Lower lobe of right lung (tissue), 2 donors: Measurements from ENCODE around the gene BAHCC1. TPM values are rescaled to one million over a fixed set of nuclear protein-coding genes. Genes with fewer than 3 reads are reported as not detected.

Source experiments
- ATAC-seq, 2 donors: fragments of 200-7000 bp; cut with Tn5 transposase; one replicate each; pipeline ENCODE4 v1.9.1; 2020 to 2022; ENCODE audit warnings: mild to moderate bottlenecking in 2 of 2, moderate library complexity in 2 of 2
- DNase-seq: peaks from one replicate; pipeline ENCODE4 v3.0.0-alpha.2; 2020
- H3K27ac ChIP-seq: fragments of 200-600 bp; one replicate; pipeline ENCODE4 v1.8.0; 2022
- H3K27me3 ChIP-seq: fragments of 200-600 bp; one replicate; pipeline ENCODE4 v1.8.0; 2022; ENCODE audit warnings: low read depth
- H3K36me3 ChIP-seq: fragments of 200-600 bp; one replicate; pipeline ENCODE4 v1.8.0; 2022; ENCODE audit warnings: mild to moderate bottlenecking
- H3K4me1 ChIP-seq: fragments of 200-600 bp; one replicate; pipeline ENCODE4 v1.8.0; 2022
- H3K4me3 ChIP-seq: fragments of 200-600 bp; one replicate; pipeline ENCODE4 v1.8.0; 2022; ENCODE audit warnings: mild to moderate bottlenecking
- H3K9me3 ChIP-seq: fragments of 200-600 bp; one replicate; pipeline ENCODE4 v1.8.0; 2022
- intact Hi-C: fragments of 100-400 bp; cut with DNase I; formaldehyde crosslinking; loops from one replicate; pipeline ENCODE4 v1.11.0; 2022
- total RNA-seq: library from RNA; stranded (reverse); fragmentation: NEBNext Ultra II Directional; extraction: Animal tissue kit (Norgen Biotek cat#: 25700); gene quantifications from one replicate; pipeline ENCODE4 v1.2.1, GENCODE V29; 2021
- TF ChIP-seq, protein P1 (sequence below): fragments of 200-600 bp; IDR thresholded peaks from one replicate; pipeline ENCODE4 v1.8.0; 2022; ENCODE audit warnings: antibody characterized with exemption, mild to moderate bottlenecking
- donor health status: DM: no; HTN: yes; CAD: no; lungs with severe emphysema.

The BAHCC1 gene
- total RNA-seq, 1 donor from 2014 or later = 19.9 TPM

DNA sequence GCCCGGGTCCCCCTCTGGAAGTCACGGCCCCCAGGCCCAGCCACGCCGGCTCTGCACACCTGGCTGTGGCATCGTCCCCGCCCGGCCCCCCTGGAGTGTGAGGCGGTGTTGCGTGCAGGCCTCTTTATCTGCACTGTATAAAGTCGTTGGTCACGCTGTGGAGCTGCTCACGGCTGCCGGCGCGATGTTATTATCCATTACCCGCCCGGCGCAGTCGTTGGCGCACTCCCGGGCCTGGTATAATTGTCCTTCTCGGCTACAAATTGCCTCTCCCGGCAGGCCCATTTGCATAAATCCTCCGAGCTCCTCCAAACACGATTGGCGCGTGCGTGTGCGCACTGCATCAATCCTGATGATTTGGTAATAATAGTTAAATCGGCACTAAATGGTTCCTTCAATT, 57.8 kb downstream of the BAHCC1 start:
- no peak for DNase-seq
- TF ChIP-seq, protein P1, sequence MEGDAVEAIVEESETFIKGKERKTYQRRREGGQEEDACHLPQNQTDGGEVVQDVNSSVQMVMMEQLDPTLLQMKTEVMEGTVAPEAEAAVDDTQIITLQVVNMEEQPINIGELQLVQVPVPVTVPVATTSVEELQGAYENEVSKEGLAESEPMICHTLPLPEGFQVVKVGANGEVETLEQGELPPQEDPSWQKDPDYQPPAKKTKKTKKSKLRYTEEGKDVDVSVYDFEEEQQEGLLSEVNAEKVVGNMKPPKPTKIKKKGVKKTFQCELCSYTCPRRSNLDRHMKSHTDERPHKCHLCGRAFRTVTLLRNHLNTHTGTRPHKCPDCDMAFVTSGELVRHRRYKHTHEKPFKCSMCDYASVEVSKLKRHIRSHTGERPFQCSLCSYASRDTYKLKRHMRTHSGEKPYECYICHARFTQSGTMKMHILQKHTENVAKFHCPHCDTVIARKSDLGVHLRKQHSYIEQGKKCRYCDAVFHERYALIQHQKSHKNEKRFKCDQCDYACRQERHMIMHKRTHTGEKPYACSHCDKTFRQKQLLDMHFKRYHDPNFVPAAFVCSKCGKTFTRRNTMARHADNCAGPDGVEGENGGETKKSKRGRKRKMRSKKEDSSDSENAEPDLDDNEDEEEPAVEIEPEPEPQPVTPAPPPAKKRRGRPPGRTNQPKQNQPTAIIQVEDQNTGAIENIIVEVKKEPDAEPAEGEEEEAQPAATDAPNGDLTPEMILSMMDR = no peak

GRCh38 chr17:81453712-81454111, 58.5 kb downstream of the BAHCC1 start:
- no peak overlapping the region for H3K4me3 ChIP-seq
- no peak for DNase-seq
- intact Hi-C loops = no loop called here
- H3K27me3 ChIP-seq = no peaks in the 10 kb centered on the region
- TF ChIP-seq, protein P1 = no peak
- no peak overlapping the region for H3K27ac ChIP-seq
- no peak for ATAC-seq
- H3K36me3 ChIP-seq = peaks cover 7% of the 10 kb centered on the region
- no peaks in the 10 kb centered on the region for H3K9me3 ChIP-seq
- no peaks in the 10 kb centered on the region for H3K4me1 ChIP-seq

More for the DNA sequence above, 57.8 kb downstream of the BAHCC1 start:
- H3K9me3 ChIP-seq = no peaks in the 10 kb centered on the region
- no peak overlapping the region for H3K4me3 ChIP-seq
- intact Hi-C loops = no loop called here
- H3K27me3 ChIP-seq = no peaks in the 10 kb centered on the region
- H3K4me1 ChIP-seq = no peaks in the 10 kb centered on the region
- H3K27ac ChIP-seq = no peak overlapping the region
- H3K36me3 ChIP-seq = peaks cover 1% of the 10 kb centered on the region
- ATAC-seq = no peak

- no peak for DNase-seq
- H3K9me3 ChIP-seq = no peaks in the 10 kb centered on the region
- H3K4me3 ChIP-seq = no peak overlapping the region
- no peak for ATAC-seq
- TF ChIP-seq, protein P1 = no peak
- no peaks in the 10 kb centered on the region for H3K27me3 ChIP-seq
- H3K27ac ChIP-seq = no peak overlapping the region
- H3K36me3 ChIP-seq = peaks cover 14% of the 10 kb centered on the region
- H3K4me1 ChIP-seq = no peaks in the 10 kb centered on the region
- intact Hi-C loops = no loop called here
Measured at GRCh38 chr17:81454473-81454872, 59.2 kb downstream of the BAHCC1 start.

- peaks cover 18% of the 10 kb centered on the region for H3K36me3 ChIP-seq
- no peak overlapping the region for H3K27ac ChIP-seq
- ATAC-seq = no peak
- intact Hi-C loops = no loop called here
- H3K27me3 ChIP-seq = no peaks in the 10 kb centered on the region
- H3K4me3 ChIP-seq = no peak overlapping the region
- TF ChIP-seq, protein P1 = no peak
- no peaks in the 10 kb centered on the region for H3K9me3 ChIP-seq
- no peaks in the 10 kb centered on the region for H3K4me1 ChIP-seq
- DNase-seq = no peak
Measured at GRCh38 chr17:81455387-81455786, 60.1 kb downstream of the BAHCC1 start.

DNA sequence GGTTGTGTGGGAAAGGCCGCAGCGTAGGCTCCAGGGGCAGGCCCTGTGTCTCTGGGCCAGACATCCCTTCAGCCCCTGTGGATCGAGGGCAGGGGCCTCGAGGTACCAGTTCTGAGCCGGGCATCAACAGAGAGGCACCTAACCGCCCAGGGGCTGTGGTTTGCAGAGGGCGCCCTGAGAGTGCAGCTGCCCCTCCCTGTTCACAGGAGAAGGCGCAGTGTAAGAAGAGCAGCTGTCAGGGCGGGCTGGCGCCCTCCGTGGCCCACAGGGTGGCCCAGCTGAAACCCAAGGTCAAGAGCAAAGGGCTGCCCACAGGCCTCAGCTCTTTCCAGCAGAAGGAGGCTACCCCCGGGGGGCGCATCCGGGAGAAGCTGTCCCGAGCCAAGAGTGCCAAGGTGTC, 60.8 kb downstream of the BAHCC1 start:
- Histone ChIP-seq H3K27me3 (no peaks in the 10 kb centered on the region), H3K27ac (no peak overlapping the region), H3K4me1 (no peaks in the 10 kb centered on the region), H3K4me3 (no peak overlapping the region), H3K36me3 (peaks cover 18% of the 10 kb centered on the region), H3K9me3 (no peaks in the 10 kb centered on the region)
- TF ChIP-seq, protein P1 = no peak
- intact Hi-C loops = no loop called here
- DNase-seq (no peak), ATAC-seq (no peak)

- TF ChIP-seq, protein P1 = no peak
- DNase-seq (no peak), ATAC-seq (no peak)
- no peaks in the 10 kb centered on the region for H3K27me3 ChIP-seq
- no peaks in the 10 kb centered on the region for H3K9me3 ChIP-seq
- peaks cover 24% of the 10 kb centered on the region for H3K36me3 ChIP-seq
- no peaks in the 10 kb centered on the region for H3K4me1 ChIP-seq
- intact Hi-C loops = no loop called here
- H3K4me3 ChIP-seq = no peak overlapping the region
- H3K27ac ChIP-seq = no peak overlapping the region
Measured at GRCh38 chr17:81456798-81457197, 61.5 kb downstream of the BAHCC1 start.
